Stimulated activated CD8-positive, alpha-beta memory T cell treated with anti-CD3 and anti-CD28 coated beads, Interleukin-7, amount 100 ng/mL, for 24 hours (primary cell): ENCODE results near the gene RITA1.
A peak's percentile ranks its signal among the peaks of the same experiment; 100 is the strongest.
"Not testable (repeated sequence)": the region's sequence is repeated elsewhere in the genome, so short reads cannot be mapped to it uniquely, and the experiment has no call there.

Experiments
- DNase-seq: peaks from one replicate; pipeline ENCODE4 v3.0.0-alpha.2; 2020; ENCODE audit warnings: low read depth

Gene RITA1

DNA sequence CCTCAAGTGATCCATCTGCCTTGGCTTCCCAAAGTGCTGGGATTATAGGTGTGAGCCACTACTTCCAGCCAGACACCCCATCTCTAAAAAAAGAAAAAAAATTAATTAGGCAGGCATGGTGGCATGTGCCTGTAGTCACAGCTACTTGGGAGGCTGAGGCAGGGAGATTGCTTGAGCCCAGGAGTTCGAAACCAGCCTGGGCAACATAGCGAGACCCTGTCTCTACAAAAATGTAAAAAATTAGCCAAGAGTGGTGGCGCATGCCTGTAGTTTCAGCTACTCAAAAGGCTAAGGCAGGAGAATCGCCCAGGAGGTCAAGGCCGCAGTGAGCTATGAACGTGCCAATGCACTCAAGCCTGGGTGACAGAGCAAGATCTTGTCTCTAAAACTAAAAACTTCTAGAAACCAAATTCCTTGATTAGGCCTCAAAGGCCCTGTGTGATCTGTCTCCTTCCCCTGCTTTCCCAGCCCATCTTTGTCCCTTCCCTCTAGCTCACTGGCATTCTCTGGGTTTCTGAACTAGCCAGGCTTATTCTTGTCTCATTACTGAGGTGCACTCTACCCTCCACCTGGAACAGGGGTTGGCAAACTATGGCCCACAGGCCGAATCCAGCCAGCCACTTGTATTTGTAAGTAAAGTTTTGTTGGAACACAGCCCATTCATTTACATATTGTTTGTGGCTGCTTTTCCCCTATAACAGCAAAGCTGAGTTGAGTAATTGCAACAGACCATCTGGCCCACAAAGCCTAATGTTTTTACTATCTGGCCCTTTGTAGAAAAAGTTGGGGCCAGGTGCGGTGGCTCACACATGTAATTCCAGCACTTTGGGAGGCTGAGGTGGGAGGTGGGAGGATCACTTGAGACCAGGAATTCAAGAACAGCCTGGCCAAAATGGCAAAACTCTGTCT lies 18.6 kb downstream of the RITA1 start:
- DNase-seq, result no peak

DNA sequence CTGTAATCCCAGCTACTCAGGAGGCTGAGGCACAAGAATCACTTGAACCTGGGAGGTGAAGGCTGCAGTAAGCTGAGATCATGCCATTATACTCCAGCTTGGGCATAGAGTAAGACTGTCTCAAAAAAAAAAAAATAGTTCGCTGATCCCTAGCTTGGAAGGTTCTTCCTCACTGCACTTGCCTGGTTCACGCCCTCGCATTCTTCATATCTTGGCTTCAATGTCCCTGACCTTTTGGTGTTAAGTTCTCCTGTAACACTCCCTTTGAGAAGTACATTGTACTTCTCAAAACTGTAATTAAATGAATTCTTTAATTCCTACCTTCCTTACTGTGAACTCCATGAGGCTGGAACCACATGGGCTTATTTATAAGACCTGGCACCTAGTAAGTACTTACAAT lies 19.3 kb downstream of the RITA1 start:
- no peak for DNase-seq

DNA sequence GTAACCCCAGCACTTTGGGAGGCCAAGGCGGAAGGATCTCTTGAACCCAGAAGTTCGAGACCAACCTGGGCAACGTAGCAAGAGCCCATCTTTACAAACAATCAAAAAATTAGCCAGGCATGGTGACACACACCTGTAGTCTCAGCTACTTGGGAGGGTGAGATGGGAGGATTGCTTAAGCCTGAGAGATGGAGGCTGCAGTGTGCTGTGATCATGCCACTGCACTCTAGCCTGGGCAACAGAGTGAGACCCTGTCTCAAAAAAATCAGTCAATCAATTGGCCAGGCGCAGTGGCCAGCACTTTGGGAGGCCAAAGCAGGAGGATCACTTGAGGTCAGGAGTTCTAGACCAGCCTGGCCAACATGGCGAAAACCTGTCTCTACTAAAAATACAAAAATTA lies 21.3 kb downstream of the RITA1 start:
- DNase-seq, result not testable (repeated sequence)

DNA sequence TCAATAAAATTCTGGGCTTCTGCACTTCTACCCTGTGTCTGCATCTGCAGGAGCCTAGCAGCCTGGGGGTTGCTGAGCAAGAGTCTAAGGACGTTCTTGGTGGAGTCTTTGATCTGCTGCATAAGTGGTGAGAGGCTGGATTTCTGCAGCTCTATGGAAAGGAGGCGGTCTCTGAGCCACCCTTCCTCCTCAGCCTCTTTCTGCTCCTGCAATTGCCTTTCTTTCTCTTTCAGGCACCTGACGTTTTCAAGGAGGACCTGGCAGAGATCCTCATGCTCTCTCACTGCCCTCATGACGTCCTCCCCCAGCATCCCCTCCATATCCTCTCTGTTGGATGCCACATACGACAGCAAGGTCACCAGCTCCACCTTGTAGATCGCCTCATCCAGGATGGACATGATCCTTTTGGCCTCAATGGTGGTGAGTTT lies 22.1 kb downstream of the RITA1 start:
- no peak for DNase-seq

DNA sequence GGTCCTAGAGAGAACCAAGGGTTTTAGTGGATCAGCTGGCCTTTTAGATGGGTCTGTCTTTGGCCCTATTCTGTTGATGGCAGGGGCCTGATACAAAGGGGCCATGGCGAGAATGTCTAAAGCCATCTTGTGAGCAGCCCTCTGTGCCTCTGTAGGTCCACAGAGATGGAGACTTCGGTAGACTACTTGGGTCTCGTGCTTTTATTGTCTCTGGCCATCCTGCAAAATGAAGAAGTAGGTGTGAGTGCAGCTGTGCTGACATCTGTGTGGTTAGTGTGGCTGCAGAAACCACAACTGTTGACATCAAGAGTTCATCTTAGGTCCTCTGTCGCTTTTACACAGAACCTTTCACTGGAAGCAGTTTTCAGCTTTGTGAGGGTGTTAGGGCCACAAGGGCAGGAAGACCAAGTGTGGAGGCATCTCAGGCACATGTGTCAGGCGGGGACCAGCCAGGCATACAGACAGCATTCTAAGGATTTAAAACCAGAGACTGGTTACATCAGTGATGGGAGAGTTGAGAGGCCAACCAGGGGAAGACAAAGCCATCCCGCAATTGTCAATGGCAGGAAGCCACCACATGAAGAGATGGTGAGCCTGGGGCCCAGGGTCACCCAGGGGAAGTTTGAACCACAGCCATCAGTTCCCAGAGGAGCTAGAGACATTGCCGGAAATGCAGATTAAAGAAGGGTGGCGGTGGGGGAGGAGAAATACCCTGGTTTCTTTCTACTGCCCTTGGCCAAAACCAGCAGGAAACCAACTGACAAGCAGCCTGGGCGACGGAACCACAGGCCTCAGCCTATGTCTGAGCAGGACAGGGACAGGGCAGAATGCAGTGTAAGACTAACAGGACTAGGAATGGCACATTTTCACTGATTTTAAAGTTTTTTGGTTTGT lies 22.8 kb downstream of the RITA1 start:
- peak; percentile 16 for DNase-seq

DNA sequence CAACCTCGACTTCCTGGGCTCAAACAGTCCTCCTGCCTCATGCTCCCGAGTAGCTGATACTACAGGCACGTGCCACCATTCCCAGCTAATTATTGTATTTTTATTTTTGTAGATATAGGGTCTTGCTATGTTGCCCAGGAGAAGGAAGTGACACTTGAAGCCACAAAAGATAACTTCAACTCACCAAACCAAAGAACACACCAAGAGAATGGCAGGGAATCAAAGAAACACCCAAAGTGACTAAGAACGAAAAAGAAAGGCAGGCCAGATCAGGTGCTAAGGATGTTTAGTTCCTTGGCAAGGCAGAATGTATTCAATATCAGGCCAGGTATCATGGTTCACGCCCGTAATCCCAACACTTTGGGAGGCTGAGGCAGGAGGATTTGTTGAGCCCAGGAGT lies 25.6 kb downstream of the RITA1 start:
- no peak for DNase-seq

DNA sequence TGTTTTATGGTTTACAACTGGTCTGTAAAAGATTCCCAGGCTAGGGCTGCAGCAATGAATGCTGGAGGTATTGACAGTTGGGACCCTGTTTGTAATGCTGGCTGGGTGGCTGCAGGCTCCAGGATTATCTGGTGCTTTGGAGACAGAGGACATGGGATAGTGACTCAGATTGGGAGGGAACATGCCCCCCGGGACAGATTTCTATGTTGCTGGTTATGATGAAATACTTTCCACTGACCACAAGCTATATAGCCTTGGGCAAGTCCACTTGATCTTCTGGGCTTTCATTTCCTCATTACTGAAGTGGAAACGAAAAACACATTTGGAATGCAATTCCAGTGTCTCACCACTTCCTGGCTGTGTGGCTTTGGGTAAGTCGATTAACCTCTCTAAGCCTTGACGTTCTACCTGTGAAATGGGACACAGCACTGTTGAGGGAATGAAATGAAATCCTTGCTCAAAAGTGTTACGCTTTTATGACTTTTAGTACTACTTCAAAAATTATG lies 29.4 kb downstream of the RITA1 start:
- DNase-seq, result no peak

DNA sequence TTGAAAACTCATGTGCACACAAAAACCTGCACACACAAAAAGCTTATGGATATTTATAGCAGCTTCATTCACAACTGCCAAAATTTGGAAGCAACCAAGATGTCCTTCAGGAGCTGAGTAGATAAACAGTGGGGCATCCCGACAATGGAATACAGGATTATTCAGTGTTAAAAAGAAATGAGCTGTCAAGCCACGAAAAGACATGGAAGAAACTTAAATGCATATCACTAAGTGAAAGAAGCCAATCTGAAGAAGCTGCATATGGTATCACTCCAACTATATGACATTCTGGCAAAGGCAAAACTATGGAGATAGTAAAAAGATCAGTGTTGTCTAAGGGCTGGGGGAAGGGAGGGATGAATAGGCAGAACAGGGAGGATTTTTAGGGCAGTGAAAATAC lies 30.5 kb downstream of the RITA1 start:
- DNase-seq, result no peak

DNA sequence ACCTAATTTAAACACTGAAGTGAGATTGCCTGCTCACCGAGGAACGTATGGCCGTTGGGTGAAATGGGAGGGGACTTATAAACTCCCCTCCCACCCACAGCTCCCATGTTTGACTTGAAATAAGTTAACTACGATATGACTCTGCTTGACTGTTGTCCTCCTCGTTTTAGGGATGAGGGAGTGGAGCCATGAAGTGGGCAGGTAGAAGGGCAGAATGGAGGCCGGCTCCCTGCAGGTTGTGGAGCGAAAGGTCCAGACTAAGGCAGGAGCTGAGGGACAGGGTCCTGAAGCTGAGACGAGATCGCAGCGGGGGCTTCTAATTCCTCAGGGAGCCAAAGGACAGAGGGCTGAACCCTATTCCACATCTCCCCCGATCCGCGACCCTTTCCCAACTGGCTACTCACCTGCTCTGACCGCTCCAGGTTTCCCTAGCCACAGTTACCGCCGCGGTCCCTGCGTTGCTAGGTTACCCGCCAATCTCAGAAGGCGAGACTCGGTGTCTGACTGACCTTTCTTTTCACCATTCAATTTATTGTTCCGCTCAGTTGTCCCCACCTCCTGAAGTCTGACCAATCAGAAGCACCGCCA lies 35.2 kb downstream of the RITA1 start:
- no peak for DNase-seq

DNA sequence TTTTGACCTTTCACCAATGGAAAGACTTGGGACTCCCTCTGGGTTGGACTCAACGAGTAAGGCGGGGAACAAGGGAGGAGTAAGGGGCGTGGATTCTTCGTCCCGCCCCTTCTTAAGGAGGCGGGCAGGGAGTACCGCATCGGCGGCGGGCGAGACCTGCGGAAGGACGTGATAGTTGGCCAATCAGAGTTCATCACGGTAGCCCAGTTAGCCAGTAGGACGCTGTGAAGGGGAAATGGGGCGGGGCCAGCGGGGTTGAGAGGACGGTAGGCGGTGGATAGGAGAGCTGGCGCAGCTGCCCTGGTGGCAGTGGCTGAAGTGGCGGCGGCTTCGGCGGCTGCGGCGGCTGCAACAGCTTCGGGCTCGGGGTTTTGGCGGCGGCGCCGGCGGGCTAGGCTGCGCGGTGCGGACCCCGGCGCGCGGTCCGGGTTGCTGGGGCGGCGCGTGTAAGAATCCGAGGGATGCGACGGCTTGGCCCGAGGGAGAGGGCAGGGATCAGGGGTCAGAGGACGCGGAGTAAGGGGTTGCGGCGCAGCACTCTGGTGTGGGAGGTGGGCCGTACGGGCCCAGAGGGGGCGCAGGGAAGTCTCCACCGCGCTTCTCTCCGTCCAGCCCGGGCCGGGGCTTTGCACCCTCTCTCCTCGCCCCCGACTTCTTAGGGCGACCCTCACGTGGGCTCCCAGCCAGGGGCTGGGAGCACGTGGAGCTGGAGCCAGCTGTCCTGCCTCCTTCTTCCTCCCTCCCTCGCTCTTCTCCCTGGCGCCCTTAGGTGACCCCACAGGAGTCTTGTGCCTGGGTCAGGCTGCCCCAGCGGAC lies 35.9 kb downstream of the RITA1 start, which contains the start of gene TPCN1:
TSS of gene TPCN1 (plus strand) at position 284 of the 816 bp plus-strand sequence. CDS start 5,389 bp downstream, outside the sequence.
- DNase-seq, result peak; percentile 96

DNA sequence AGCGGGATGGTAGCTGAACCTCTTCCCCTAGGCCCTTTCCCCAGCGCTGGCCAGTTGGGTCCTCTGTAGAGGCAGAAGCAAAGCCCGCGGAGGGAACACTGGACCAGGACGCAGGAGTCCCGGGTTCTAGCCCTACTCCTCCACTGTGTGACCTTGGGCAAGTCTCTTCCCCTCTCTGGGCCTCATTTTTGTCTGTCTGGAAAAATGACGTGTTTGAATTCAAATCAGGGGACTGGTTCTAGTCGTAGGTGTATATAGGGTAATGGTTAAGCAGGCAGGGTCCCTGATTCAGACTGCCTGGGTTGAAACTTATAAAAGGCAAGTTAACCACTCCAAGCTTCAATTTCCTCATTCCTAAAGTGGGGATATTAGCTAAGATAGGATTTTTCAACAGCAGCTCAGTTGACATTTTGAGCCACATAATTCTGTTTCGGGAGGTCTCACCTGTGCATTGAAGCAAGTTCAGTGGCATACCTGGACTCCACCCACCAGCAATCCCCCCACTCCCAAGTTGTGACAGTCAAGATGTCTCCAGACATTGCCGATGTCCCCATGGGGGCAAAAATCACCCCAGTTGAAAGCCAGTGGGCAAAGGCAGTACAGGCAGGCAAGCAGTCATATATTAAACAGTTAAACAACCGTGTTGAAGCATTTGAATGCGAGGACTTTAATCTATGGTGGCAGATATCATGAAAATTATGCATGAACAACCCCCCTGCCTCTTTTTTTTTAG lies 36.6 kb downstream of the RITA1 start:
- DNase-seq, result no peak

DNA sequence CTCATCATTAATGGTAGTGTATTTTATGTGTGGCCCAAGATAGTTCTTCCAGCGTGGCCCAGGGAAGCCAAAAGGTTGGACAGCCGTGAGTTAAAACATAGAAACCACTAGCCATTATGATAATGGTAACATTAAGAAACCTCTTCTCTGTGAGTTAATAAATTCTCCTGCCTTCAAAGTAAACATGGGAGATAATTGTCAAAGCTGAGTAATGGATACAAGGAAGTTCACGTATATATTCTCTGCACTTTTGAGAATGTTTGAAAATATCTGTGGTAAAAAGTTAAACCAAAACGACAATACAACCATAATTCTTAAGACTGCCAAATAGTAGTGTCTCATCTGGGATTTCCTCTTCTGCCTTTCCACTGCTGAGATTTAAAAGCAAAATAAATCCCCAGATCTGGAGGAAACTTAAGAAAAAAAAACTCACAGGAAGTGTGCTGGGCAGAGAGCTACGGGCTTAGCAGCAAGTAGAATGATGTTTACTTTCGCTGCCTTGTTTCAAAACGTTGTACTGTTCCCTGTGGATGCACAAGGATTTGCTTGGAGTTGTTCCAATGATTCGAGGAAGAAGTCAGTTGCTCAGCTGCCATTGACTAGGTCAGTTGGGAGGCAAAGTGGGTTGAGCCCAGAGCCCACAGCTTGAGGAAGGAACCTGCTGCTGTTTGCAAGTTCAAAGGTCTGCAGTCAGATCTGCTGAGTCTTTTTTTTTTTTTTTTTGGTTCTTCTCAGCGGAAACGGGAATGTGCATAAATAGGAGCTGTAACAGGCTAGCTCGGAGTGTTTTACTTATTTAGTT lies 37.4 kb downstream of the RITA1 start:
- no peak for DNase-seq

DNA sequence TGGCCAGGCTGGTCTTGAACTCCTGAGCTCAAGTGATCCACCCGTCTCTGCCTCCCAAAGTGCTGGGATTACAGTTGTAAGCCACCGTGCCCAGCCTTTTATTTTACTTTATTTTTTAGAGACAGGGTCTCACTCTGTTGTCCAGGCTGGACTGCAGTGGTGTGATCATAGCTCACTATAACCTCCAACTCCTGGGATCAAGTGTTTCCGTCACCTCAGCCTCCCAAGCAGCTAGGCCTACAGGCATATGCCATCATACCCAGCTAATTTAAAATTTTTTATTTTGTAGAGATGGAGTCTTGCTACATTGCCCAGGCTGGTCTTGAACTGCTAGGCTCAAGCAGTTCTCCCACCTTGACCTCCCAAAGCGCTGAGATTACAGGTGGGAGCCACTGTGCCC lies 39.4 kb downstream of the RITA1 start:
- no peak for DNase-seq

DNA sequence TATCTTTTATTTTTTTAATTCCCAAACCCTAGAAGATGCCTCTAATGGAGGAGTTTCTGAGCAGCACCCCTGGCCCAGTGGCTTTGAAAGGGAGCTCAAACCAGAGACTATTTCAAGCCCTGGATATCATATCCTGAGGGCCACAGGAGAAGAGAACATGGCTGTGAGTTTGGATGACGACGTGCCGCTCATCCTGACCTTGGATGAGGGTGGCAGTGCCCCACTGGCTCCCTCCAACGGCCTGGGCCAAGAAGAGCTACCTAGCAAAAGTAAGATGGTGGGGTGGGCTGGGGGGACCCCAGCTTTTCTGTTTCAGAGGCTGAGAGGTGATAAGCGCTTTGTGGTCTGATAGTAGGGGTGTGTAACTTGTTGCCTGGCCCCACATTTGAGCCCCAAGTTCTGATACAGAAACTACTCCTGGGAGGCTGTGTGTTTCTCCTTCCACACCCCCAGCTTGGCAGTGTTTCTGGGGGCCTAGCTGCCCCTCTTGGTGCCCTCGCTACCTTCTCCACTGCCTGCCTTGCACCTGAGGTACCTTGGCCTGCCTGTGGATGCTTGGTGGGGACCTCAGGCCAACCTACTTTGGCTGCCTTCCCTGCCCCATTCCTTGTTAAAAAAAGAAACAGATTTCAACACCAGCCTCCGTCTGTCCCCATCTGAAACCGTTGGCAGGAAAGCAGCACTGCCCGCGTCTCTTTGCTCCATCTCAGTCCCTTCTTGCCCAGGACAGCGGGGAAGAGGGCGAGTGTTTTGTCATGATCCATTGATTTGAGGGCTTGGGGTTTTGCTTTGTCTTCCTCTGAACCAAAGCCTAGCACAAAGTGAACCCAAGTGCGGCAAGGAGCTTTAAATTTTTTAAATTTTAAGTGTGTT lies 41.4 kb downstream of the RITA1 start:
- no peak for DNase-seq

DNA sequence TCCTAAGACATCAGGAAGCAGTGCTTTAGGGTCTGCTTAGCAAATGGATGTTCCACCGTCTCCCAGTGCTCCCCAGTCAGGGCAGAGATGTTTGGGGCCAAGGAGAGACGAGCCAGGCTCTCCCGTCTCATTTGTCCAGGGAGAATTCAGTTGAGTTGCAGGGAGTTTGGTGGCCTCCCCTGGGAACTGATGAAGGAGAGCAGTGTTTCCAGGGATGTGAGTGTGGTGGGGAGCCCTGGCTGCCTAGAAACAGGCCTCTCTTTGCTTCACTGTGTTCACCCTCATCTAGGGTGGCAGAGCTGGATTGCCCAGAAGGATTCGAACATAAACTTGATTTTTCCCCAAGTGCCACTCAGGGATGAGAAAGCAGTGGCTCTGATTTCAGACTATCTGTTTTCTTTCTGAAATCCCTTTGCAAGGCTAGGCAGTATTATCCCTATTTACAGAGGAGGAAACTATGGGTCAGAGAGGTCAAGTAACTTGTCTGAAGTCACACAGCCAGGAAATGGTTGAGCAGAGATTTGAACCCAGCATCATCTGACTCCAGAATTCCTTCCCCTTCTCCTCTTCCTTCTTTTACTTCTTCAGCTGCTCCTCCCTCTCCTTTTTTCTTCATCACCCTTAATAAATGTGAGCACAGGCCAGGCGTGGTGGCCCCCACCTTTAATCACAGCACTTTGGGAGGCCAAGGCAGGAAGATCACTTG lies 42.3 kb downstream of the RITA1 start:
- no peak for DNase-seq

DNA sequence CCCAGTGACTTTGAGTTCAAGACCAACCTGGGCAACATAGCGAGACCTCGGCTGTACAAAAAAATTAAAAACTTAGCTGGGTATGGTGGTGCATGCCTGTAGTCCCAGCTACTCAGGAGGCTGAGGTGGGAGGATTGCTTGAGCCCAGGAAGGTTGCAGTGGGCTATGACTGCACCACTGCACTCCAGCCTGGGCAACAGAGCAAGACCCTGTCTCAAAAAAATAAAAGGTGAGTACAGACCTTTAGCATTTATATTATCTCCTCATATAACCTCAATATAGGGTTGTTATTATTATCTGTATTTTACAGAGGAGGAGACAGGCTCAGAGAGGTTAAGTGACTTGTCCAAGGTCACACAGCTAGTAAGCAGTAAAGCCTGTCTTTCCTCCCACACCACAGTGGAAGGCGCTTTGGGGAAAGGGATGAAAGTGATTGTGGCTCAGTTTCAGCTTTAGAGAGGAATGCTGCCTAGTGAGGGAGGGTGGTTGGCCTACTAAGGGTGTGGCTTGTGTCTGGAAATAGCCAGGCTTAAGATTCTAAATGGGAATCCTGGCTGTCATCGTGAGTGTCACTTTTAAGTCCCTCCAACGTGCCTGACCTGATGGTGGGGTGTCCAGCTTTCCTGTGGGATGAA lies 43.0 kb downstream of the RITA1 start:
- no peak for DNase-seq
